Measurements from ENCODE around the gene IDI1.

The IDI1 gene

GRCh38 chr10:992467-992866 lies 56.5 kb downstream of the IDI1 start:
- DNase-seq = peak; percentile 82 to 93

GRCh38 chr10:990808-991207 lies 58.1 kb downstream of the IDI1 start:
- DNase-seq = no peak
